Measurements from ENCODE around the gene LEP.

DNA sequence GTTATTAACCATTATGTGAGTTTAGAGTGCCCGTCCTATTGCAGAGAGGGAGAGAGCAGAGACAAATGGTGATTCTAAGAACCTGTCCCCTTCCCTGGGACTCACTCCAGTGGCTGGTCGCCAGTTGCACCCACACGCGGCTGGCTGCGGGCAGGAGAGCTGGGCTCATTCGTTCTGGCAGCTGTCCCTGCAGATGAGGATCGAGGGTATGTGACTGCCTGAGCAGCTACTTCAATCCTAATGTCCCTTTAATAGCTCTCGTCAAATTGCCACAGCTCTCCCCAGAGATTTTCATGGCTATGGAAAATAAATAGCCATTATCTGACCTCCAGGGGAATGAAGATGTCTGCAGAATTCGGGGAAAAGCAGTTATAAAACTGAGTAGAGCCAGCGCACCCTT, 61.1 kb downstream of the LEP start:
- TF ChIP-seq, protein P1, sequence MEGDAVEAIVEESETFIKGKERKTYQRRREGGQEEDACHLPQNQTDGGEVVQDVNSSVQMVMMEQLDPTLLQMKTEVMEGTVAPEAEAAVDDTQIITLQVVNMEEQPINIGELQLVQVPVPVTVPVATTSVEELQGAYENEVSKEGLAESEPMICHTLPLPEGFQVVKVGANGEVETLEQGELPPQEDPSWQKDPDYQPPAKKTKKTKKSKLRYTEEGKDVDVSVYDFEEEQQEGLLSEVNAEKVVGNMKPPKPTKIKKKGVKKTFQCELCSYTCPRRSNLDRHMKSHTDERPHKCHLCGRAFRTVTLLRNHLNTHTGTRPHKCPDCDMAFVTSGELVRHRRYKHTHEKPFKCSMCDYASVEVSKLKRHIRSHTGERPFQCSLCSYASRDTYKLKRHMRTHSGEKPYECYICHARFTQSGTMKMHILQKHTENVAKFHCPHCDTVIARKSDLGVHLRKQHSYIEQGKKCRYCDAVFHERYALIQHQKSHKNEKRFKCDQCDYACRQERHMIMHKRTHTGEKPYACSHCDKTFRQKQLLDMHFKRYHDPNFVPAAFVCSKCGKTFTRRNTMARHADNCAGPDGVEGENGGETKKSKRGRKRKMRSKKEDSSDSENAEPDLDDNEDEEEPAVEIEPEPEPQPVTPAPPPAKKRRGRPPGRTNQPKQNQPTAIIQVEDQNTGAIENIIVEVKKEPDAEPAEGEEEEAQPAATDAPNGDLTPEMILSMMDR (conservative IDR thresholded peaks at IDR 0.05; ENCODE audit: low read length) = no peak
- TF ChIP-seq EZH2phosphoT487 (IDR thresholded peaks at IDR 0.05; ENCODE audit: borderline replicate concordance, low read depth, low read length) = no peak

Measured in OCI-LY7 (cell line).